HTR-8/SVneo (cell line): ENCODE data around the gene GAS7.
"Not testable (repeated sequence)": the region's sequence is repeated elsewhere in the genome, so short reads cannot be mapped to it uniquely, and the experiment has no call there.

ENCODE experiments used
- DNase-seq: peaks from one replicate; pipeline ENCODE4 v3.0.0; 2011; ENCODE audit warnings: low spot score, mixed read lengths; ENCODE audit not compliant: insufficient read length
- FAIRE-seq: peaks from 2 replicates; lab custom pipeline; 2011; peaks lifted over from hg19 to GRCh38; lab: Jason Lieb, UNC

Gene GAS7

DNA sequence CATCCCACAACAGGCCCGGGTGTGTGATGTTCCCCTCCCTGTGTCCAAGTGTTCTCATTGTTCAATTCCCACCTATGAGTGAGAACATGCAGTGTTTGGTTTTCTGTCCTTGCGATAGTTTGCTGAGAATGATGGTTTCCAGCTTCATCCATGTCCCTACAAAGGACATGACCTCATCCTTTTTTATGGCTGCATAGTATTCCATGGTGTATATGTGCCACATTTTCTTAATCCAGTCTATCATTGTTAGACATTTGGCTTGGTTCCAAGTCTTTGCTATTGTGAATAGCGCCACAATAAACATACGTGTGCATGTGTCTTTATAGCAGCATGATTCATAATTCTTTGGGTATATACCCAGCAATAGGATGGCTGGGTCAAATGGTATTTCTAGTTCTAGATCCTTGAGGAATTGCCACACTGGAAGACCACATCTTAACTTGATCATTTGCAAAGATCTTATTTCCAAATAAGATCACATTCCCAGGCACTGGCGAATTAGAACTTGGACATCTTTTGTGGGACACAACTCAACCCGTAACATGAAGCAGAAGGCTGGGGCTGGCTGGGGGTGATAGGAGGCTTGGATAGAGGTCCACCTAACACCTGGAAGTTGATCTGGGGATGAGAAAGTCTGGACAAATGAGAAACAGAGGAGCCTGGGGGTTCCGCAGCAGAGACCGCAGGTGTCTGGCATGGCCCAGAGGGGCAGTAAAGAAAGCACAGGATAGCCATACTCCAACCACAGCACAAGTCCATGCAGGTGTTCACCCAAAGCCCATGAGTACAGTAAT lies 195.6 kb downstream of the GAS7 start:
- not testable (repeated sequence) for DNase-seq, FAIRE-seq

DNA sequence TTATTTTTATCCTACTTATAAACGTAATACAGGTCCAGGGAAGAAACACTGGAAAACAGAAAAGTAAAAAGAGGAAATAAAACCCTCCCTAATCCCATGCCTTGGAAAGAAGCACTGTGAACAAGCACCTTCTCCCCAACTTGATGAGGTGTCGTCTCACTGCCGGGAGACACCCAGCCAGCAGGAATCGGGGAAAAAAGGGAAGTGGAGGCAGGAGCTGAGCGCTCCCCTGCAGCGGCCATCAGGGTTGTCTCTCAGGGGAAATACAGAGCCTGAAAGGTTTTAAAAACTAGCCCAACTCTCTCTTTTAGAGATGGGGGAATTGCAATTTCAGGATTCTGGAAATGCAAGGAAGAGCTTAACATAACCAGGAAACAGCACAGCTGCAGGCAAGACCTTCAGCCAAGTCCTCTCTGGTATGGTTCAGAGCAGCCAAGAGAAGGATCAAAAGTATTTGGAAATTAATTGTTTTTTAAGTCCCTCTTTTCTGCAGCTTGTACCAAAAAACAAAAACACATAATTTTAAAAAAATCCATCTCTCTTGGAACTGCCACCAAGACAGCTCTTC lies 197.0 kb downstream of the GAS7 start:
- no peak for FAIRE-seq

DNA sequence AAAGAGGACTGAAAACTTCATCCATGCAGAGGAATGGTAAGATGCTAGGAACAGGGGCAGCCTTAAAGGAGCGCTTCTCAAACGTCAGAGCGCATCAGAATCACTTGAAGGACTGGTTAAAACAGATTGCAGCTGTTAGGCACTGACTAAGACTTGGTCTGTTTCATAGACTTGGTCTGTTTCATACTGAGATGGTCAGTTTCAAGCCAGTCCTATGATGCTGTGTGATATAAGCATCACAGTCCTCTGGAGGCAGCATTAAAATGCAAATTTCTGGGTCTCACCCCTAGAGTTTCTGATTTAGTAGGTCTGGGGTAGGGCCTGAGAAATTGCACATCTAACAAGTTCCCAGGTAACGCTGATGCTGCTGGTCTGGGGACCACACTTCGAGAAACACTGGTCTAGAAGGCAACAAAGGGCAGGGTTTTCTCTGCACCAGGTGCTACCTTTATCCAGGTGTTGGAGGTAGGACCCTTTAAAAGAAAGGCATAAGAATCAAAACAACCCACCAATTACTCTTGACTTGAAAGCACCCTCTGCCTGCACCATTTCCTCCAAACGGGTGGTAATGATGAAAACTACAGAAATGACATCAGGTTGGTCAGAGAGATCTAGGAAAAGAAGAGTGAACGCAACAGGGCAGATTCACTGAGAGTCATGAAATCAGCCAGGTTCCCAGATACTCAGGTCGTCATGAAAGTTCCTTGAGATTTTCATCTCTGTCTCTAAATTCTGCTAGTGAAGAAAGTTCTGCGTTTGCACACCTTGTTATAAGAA lies 198.3 kb downstream of the GAS7 start:
- DNase-seq (no peak), FAIRE-seq (no peak)

More for the DNA sequence above, 197.0 kb downstream of the GAS7 start:
- DNase-seq = no peak

DNA sequence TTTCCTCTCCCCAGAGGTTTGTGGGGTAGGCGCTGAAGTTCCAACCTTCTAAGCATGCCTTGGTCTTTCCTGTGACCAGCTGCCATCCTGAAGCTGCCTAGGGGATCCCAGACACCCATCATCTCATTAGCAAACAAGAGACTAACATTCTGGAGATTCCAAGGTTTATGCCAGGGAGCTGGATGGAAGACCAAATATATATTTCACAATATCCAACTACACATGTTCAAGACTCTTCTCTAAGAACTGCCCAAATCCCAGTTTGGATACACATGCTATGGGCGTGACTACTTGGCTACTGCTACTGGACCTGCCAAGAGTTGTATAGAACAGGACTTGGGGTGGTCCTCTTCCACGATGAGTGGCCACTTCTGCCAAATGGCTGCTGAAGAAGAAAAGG lies 200.3 kb downstream of the GAS7 start:
- DNase-seq = no peak
- FAIRE-seq = no peak

DNA sequence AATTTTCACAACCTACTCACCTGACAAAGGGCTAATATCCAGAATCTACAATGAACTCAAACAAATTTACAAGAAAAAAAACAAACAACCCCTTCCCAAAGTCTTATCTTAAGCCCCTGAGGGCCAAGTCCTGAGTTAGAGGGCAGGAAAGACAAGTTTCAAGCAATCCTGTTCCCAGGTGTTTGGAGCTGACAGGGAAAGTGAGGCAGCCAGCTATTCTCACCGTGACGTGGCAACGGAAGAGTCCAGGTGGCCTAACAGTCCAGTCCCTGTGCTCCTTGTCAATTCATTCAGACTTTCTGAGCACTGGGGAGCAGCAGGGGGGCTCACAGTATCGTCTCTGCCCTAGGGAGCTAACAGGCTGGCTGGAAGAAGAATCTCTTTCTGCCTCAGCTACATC lies 203.6 kb downstream of the GAS7 start:
- FAIRE-seq = no peak
- no peak for DNase-seq

DNA sequence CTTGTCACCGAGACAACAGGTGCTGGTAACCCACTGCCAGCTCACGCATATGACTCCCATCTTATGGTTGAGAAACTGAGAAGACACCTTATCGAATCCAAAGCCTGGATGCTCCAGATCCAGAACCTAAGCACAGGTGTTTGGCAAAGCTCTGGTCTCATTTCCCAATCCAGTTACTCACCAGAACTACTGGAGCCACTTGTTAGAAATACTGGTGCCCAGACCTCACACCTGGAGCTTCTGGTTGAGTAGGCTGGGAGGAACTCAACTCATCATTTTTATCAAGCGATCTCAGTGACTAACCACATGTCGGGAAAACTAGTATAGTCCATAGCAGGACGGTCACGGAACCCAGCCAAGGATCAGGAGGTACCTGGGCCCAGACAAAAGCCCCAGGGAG lies 206.6 kb downstream of the GAS7 start:
- FAIRE-seq (no peak), DNase-seq (no peak)

DNA sequence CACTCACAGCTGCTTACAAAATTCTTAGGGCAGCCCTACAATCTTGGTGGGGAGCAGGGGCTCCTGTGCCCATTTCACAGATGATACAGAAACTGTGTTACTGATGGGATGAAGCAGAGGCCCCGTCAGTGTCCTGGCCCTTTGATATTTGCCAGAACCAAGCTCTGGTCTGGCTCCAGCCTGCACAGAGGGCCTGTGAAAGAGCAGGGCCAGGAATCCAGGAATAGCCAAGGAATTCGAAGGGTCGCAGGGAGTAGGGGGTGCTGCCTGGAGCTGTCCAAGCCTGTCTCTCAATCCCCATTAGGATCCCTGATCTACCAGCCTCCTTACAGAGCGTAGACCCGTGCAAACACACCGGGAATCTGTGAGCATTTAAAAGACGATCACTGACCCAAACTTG lies 207.1 kb downstream of the GAS7 start:
- DNase-seq (no peak), FAIRE-seq (no peak)

DNA sequence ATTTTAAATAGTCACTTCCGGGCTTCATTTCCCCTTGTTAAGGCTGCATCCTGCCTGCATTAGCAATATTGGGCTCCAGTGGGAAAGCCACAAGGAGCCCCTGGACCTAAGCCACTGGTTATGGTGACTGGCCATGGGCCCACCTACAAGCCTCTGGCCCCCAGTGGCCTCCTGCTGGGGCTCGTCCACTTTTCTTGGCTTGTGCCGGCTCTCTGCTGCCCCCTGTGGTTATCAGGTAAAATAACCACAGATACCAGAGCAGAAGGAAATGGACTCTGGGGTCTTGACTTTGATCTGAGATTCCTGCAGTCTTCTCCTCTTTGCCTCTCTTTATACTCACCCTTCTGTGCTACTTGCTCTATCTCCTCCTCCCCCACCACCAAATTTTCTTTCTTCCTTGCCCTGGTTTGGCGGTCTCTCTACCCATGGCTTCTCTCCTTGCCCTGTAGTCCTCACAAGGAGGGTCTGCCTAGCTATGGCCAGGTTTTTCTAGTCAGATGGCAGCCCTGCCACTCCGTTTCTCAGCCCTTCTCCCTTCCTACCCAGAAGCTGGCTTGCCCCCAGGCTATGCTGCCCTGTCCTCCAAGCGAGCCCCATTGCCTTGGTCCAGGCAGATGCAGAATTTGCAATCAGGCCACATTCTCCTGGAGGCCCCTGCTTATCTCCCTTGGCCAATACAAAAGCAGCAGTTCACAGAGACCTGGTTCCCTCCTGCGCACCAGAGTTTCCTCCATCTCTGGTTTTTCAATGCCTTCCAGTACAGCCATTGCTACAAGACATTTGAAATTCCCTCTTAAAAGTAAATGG lies 210.4 kb downstream of the GAS7 start:
- FAIRE-seq = no peak

DNA sequence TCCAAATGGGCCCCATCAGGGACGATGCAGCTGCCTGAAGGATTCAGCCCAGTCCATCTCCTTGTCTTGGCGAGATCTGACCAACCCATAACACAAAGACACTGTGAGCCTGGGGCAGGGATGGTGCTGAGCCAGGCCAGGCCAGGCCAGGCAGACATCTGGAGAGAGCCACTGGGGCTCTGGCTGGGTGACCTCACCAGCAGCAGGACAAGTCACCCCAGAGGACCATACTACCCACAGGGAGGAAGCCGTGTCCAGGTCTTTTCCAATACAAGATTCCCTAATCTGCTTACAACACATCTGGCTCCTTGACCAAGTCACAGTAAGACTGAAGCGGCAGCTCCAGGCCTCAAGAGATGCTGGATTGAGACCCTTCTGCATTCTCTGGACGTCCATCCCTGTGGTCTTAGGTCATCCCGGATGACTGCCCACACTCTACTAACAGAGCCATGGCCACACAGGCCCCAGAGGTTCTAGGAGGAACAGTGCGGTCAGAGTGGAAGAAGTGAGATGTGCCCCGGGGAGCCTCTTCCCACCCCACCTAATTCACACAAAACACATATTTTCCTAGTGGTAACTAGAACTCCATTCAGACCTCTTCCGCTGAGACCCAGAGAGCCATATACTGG lies 211.5 kb downstream of the GAS7 start:
- DNase-seq (no peak), FAIRE-seq (no peak)

More for the DNA sequence above, 210.4 kb downstream of the GAS7 start:
- peak; percentile 50 for DNase-seq

DNA sequence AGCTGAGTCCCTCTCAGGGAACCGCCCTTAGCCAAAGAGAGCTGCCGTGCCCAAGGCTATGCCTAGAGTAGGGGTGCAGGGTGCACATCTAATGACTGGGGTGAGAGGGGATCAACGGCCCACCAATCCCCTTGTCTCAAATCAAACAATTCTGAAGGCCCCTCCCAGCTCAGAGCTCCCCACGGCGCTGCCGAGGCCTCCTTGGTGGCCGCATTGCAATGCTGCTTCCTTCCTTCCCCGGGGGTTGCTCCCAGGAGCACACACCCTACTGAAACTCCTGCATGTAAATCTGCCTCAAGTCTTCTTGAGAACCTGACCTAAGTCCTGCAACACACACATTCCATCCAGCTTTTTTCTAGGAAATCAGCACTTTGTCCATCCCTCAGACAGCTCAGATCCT lies 212.8 kb downstream of the GAS7 start:
- FAIRE-seq (no peak), DNase-seq (no peak)

DNA sequence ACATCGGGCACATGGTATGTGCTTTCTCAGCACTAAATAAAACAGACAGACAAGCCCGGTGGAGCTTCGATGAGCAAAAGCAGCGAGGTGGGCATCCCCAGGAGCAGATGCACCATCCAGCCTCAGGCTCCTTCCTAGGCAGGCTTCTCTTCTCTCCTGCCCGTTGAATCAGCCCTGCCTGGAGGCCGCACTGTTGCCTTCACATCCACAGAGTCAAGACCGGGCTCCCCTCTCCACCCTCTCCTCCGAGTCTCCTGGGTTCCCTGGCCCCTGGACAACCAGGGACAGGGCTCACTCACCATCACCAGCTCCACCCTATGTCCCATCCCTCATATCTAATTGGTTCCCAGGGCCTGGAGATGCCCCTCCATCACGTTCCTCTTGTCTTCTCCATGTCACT lies 213.6 kb downstream of the GAS7 start:
- no peak for FAIRE-seq
- no peak for DNase-seq

DNA sequence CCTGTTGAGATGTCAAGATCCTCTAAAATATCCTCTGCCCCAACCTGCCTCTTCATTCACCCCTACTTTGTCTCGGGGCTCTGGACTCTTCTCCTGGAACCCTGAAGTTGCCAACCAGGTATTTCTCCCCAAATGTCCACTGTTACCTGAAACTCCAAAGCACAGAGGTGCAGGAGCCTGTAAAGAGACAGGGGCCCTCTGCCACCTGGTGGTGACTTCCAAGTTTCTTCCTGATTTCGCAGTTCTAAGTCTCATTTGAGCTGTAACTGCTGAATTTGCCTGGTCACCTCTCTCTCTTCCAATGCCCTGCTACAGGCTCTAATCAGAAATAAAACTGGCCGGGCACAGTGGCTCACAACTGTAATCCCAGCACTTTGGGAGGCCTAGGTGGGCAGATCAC lies 216.2 kb downstream of the GAS7 start:
- no peak for DNase-seq
- FAIRE-seq = no peak

DNA sequence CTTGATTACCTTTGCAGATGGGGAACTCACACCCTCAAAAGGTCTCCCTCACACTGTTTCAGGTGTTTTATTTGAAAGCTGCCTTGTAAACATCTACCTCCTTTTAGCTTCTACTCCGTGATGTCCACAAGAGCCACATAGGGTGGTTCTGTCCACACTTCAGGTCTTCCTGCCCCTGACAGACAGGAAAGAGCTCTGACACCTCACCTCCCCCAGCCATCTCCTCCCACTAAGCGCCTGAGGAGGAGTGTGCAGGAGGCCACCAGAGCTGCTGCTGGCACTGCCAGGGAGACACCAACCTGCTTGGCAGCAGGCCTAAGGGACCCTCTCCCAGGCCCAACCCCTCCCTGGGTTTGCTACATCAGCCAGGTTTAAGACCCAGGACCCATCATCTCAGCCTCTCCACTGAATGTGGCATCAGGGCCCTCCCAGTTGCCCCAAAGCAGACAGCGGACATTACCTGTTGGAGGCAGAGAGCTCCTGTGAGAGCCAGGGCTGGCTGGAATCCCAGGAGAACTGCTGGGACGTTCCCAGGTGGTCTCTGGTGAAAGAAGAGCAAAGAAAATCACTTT lies 217.0 kb downstream of the GAS7 start:
- no peak for DNase-seq
- FAIRE-seq = no peak

DNA sequence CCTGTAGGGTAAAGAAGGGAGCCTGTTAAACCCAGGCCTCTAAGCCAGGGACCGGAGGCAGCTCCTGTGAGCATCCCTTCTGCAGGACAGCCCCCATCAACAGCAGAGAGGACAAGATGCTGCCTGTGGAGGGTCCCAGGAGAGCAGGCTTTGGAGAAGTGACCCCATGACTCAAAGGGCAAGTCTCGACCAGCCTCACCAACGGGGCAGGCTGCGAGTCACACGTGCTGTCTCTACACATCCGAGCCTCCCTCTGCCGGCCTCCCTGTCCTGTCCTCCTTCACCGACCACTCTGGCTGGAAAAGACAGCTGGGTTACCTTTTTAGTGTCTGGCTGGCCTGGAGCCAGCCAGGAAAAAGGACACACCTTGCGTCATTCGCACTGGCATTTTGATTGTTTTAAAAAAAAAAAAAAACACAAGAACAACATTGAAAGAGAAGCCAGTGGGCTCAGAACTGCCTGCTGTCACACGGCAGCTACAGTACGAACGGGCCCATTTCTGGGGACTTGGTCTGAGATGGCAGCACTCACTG lies 218.9 kb downstream of the GAS7 start:
- DNase-seq (no peak), FAIRE-seq (no peak)

DNA sequence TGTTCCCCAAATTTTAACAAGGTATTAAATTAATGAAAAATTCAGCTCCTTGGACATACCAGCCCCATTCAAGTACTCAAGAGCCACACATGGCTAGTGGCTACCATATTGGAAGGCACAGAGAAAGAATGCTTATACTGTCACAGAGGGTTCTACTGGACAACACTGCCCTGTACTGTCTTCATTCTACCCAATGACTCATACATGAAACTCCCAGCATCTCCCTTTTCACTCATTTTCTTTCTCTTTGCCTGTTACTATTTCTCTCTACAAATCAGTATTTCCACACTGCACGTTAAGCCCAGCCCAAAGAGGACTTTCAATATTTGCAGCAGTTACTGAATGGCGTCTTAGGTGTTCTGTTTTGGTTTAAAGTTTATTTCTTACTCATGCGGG lies 221.2 kb downstream of the GAS7 start:
- FAIRE-seq (no peak), DNase-seq (no peak)

DNA sequence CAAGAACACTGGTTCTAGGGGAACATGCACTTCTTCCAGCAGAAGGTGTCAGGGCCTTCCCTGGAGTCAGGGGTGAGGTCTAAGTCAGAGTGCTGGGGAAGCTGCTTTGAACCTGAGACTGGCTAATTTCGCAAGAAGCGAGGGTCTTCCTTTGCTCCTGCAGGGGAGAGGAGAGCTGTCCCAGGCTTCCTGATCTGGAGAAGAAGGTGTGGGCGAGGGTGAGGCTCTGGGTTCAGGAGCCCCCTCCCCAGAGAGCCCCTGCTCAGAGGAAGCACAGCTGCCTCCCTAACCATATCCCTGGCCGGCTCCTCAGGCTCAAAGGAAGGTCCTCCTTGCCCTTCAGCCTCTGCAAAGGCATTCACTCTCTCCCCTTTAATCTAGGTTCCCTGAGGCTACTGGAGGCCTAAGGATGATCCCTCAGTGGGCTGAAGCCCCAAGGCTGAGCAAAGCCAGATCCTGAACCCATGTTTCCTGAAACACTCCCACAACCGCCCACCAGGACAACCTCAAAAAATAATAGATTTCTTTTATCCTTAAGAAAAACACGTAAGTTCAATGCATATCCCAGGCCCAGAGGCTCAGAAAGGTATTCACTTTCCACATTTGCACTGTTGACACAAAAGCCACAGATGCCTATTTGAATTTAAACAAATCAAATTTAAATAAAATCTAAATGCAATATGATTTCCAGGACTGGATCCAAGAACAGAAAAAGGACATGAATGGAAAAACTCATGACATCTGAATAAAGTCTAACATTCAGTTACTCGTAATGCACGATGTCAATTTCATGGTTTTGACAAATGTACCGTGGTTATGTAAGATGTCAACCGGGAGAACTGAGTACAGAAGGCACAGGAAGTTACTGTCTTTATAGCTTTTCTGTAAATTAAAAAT lies 221.9 kb downstream of the GAS7 start:
- DNase-seq = no peak
- FAIRE-seq = no peak

DNA sequence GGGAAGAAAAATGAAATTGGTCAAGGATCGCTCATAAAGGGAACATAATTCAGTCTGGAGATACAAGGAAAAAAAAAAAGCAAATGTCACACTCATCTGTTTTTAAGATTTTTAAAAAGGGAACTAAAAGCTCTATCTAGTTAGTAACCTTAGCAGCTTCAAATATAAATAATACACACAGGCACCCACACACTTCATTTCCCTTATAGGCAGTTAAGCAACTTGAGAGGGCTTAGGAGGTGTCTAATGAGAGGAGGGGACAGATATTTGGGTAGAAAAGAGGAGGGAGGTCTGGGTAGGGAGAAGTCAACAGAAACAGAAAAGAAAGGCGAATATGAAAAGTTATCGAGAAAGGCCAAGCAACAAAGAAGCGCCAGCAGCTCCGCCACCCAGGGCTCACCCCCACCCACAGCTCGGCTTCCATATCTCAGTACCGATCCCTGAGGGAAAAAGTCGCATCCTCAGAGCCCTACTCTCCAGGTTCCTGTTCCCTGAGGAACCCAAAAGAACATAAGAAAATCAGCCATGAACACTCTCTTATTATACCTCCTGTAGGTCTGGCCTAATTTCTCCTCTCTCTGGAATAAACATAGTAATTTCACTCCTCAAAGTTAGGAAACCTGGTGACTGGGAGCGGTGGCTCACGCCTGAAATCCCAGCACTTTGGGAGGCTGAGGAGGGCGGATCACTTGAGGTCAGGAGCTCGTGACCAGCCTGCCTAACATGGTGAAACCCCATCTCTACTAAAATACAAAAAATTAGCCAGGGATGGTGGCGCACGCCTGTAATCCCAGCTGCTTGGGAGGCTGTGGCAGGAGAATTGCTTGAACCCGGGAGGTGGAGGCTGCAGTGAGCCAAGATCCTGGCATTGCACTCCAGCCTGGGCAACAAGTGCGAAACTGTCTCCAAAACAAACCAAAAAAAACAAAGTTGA lies 223.7 kb downstream of the GAS7 start:
- no peak for FAIRE-seq
- DNase-seq = no peak
